Measurements from ENCODE around the gene UBE2D1.
A peak's percentile ranks its signal among the peaks of the same experiment; 100 is the strongest.

The UBE2D1 gene

DNA sequence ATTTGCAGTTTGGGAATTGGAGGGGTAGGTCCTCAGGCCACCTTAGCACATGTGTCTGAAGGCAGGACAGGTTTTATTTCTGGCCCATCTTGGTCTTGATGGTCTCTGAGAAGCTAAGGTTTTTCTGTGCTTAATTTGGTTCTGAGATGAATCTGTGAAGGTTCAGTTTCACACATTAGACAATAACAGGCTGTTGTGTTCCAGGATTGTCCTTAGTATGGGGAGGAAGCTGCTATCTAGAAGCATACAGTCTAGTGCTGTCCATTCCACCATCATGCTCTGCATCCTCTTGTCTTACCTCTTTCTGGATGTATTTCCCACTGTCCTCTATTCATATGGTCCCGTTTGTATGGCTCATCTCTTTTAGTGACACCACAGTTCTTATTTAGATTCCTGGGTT, 7.1 kb downstream of the UBE2D1 start:
- DNase-seq: no peak

DNA sequence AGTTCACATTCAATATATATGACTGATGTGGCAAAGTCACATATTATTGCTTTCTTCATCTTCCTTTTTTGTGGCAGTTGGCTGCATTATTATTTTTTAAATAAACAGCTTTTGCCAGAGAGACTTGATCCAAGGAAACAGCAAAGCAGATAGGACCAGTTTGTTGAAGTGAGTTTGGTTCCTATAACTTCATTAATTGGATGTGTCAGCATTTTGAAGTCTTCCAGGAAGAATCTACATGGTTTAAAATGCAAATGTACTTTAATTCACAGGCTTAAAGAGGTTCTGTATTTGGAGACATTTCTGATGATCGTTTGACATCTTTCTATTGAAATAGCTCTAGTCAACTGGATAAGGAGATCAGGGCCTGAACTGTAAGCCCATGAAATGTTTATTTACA, 13.2 kb downstream of the UBE2D1 start:
- no peak for DNase-seq

DNA sequence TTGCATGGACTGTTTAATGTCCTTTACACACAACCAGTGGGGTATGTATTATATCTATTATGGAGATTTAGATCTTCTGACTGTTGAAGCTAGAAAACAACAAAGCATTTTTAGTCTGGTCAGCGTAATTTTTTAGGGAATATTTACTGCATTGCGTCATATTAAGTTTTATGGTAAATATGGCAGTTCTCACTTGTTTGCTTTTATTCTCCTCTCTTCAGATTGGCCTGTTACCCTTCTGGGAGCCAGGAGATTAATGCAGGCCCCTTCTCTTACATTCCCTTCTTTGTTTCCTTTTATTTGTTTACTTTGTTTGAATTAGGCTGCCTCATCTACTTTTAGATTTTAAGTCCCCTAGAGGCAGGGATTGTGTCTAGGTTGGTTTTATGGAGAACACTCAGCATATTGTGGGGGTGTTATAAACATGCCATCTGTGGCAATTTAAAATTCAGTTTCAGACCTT, 13.8 kb downstream of the UBE2D1 start:
- DNase-seq: no peak

DNA sequence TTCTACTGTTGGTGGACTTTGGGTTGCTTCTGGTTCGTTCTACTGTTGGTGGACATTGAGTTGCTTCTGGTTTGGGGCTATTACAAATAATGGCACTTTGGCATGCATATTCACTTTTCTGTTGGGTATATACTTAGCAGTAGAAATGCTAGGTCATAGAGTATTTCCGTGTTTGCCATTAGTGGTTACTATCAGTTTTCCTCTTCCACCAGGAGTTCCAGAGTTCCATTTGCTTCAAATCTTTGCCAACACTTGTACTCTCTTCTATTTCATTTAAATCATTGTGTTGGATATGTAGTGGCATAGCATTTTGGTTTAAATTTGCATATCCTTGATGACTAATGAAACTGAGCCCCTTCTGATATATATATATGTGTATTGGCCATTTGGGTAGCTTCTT, 15.2 kb downstream of the UBE2D1 start:
- DNase-seq: no peak

DNA sequence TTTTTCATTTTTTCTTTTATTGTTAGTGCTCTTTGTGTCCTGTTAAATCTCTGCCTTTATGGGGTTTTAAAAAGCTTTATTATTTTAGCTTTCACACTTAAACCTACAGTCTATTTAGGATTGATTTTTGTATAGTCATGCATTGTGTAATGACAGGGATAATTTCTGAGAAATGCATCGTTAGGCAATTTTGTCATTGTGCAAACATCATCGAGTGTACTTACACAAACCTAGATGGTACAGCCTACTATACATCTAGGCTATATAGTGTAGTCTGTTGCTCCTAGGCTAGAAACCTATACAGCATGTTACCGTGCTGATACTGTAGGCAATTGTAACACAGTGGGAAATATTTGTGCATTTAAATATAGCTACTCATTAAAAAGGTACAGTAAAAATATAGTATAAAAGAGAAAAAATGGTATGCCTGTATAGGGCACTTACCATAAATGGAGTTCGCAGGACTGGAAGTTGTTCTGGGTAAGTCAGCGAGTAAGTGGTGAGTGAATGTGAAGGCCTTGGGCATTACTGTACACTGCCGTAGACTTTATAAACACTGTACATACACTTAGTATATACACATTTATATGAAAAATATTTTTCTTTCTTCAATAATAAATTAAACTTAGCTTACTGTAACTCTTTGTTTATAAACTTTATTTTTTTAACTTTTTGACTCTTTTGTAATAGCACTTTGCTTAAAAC, 16.0 kb downstream of the UBE2D1 start:
- DNase-seq: no peak

DNA sequence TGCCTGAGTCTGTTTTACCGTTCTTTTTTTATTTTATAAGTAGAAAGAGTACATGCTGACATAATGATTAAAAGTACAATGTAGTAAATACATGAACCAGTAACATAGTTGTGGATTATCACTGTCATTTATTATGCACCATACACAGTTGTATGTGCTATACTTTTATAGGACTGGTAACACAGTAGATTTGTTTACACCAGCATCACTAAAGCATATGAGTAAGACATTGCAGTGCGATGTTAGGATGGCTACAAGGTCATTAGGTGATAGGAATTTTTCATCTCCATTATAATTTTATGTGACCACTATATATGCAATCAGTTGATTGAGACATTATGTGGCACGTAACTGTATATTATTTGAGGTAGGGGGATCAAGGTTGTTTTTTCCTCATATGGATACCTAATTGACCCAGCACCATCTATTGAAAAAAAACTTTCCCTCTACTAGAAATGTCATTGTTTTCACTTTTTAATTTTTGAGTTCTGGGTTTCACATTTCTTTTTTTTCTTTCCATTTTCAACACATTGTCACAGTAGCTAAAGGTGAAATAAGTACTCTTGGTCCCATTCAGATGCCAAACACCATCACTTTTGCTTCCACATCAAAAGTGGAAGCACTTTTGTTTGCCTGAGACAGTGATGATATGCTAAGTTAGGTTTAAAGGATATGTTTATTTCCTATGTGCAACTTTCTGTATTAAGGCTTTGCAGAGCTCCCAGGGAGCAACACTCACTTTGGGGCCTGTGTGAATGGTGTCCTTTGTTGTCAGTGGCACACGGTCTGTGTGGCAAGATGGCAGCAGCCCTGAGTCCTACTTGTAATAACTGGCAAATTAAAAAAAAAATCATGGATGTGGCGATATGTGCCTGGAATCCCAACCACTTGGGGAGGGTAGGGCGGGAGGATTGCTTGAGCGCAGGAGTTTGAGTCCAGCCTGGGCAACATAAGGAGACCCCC, 17.1 kb downstream of the UBE2D1 start:
- no peak for DNase-seq

DNA sequence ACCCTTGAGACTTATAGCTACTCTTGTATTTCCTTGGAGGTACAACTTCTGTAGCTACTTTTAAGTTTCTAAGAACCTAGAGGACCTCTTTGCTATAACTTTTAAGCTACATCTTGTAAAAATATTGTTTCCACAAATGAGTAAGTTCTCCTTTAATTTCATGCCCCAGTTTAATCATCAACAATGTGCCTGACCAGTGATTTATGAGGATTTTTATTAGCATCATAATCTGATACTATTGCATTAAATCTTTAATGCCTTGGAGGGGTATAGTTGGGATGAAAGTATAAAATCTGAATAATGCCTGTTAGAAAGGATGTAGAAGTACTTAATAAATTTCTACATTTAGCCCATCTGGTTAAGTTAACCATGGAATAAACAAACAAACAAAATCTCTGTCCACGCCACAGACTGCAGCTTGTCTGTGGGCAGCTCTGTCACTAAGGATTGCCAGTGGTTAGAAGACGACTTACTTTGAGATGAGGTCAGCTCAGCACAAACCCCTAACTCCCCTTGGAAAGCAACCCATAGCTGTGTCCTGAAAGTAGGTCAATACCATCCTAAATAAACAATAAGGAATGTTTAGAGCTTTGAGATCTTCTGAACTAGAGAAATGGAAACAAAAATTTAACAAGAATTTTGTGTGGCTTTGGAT, 18.3 kb downstream of the UBE2D1 start:
- DNase-seq: no peak

DNA sequence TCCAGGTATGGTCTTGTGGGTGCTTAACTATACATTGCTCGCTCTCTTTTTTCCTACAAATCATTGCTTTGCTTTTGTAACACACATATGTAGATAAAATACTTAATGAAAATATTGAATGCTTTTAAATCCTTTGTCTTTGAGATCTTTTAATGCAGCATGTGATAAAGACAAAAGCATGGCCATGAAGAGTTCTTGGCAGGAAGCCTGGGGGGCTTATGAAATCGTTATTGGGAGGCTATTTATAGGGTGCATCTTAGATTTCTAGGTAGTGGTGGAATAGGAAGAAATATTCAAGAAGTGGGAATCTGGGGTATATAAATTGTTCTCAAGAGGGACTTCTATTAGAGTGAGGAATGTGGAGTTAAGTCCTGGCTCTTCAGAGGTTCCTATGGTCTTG, 21.9 kb downstream of the UBE2D1 start:
- no peak for DNase-seq

DNA sequence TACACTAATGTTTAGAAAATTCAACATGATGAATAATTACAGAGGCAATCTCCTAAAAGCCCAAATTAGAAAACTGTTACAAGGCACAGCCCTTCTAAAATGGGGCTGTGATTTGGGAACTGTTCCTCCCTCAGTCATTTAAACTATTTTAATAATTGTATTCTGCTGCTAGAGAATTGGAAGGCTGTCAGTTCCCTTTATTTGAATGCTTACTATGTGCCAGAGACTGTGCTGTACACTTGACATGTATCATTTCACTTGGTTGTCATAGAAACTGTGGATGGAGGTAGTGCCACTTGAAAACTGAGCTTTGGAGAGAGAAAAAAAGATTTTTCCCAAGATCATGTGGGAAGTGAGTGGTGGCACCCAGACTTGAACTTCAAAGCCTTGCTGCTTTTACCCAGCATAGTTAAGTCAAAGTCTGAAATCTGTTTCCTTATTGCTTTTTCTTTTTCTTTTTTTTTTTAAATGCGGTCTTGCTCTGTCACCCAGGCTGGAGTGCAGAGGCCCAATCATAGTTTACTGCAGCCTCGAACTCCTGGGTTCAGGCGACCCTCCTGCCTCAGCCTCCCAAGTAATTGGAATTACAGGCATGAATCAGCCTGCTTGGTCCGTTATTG, 23.6 kb downstream of the UBE2D1 start:
- no peak for DNase-seq

DNA sequence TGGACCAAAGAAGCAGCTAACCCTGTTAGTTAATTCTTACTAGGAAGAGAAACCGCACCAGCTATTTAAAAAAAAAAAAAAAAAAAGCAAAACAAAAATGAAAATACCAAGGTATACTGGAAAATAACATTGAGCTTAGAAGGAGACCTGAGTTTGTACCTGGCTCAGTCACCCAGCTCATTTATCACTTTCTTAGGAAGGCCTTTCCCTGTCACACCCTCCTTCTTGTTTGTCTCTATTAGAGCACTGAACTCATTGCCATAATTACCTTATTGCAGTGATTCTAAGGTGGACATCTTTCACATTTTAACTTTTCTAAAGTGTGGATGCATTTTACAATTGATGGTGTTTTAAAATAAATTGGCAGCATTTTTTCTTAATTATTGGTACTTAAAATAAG, 24.1 kb downstream of the UBE2D1 start:
- no peak for DNase-seq

DNA sequence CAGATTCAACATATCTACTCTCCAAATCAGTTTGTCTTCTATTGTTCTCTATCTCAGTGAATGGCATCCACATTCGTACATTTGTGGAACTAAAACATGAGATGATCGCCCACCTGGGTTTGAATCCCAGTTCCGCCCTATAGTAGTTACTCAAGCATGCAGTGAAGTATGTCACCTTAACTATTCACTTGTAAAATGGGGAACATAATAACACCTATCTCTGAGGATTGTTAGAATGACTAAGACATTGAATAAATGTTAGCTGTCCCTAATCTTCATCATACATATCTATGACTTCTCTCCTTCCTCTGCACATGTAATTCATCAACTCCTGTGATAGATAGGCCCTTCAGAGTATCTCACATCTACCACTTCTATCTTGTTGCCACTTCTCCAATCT, 24.7 kb downstream of the UBE2D1 start:
- no peak for DNase-seq

DNA sequence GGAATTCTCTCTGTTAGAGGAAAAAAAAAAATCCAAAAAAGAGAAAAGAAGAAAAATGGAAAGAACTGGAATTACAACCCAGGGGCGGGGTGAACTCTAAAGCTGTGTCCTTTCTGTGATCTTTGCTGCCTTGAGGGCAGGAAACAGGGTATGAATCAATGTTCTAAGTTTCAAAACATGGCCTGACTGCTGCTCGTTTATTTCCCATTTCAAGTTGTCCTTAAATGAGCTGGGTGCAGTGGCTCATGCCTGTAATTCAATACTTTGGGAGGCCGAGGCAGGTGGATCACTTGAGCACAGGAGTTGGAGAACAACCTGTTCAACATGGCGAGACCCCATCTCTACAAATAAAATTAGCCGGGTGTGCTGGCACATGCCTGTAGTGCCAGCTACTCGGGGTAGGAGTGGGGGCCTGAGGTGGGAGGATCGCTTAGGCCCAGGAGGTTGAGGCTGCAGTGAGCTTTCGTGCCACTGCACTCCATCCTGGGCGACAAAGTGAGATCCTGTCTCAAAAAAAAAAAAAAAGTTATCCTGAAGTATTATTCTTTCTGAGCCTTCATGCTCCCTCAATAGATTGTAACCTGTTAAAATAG, 25.7 kb downstream of the UBE2D1 start:
- DNase-seq: no peak

DNA sequence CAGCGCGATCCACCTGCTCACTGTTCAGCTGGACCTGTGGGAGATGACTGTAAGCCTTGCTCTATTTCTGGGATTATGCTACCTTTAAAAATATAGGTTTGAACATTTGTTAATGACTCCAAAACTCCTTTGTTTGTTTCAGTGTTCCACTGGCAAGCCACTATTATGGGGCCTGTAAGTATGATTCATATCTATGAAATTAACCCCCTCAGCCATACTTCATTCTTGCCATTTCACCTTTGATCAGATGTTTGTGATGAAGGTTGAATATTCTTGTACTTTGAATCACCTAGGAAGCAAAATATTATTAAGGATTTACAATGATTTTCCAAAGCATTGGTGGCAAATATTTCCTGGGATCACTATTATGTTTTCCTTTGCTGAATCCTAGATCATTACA, 26.5 kb downstream of the UBE2D1 start:
- no peak for DNase-seq

DNA sequence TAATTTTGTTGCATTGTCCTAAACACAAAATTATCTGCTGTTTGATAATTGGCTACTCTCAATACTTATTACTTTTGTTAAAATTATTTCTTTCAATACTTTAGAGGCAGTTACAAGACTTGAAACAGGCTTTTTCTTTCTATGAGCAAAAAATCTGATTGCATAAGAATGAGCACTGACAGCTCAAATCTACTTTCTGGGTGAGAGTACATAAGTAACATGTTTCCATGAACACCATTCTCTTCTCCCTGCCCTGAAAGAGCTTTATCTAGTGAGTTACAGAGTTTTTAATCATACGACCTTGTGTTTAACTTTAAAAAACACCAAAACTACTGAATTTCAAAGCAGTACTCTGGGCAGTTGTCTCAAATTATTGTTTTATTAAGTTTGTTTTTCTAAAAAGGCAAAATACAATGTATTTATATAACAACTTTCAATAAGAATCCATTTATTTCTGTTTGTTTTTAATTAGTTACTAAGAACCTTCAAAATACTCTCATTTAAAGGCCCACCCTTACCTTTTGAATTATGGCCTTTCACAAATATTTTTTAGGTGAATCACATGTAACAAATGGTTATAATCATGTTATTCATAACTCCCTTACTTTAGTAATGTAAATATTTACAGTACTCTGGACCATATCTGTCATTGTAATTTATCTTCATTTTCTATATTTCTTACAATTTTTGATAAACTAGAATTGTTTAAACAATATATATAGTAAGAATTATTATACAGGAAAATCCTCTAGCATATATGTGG, 27.4 kb downstream of the UBE2D1 start:
- no peak for DNase-seq

DNA sequence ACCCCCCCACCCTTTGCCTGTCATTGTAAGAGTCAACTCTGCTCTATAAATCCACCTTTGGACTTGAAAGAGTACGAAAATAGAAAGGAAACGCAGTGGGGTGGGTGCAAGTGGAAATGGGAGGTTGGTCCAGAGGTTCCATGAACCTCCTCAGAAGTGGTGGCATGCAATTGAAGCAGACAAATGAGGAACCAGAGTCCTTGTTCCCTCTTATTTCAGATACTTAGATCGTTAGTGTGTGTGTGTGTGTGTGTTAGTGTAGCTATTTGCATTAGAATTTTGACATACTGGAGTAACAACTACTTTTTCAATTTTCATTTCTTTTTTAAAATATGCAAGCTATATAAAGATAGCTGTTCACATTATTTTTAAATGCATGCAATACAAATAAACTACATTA, 32.3 kb downstream of the UBE2D1 start:
- DNase-seq: no peak

DNA sequence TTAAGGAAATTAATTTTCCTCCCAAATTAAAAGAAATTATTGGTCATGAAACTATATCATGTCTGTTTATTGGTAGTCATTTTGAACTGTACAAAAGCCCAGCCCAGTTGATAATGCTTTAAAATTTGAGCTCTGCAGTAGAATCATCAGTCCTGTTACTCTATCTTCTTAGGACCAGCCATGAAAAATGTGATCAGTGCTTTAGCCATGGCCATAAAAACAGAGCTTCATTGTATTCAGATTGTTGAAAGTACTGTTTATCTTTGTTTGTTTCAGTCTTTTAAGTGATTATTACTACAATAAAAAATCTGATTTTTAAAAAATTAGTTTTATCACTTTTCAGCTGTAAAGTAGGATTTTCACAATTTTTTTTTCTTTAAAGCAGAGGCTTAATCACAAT, 36.7 kb downstream of the UBE2D1 start:
- no peak for DNase-seq

DNA sequence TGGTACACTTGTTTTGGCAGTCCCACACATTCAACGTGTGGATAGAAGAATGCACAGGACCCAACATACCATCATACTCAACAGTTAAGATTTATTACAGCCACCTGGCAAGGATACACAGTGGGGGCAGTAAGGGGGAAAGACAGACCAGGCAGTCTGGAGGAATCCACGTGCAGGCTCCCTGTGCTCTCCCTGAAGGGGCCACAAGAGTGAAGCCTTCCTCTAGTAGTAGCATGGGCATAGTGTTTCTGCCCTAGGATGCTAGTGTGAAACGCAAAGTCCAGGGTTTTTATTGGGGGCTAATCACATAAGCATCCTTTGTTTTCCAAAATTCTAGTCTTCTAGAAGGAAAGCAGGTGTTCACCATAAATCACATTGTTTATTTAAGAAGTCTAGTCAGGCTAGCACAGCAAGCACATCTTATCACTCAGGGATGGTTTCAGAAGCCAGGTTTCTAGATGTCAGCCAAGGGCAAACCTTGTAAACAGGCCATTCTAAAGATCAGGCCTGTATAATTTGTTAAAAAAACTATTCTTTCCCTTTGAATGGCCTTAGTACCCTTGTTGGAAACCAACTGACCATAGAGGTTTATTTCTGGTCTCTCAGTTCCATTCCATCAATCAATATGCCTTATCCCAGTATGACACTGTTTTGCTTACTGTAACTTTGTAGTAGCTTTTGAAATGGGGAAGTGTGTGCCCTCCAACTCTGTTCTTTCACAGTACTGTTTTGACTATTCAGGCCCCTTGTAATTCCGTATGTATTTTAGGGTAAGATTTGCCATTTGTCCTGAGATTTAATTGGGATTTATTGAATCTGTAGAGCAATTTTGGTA, 38.0 kb downstream of the UBE2D1 start:
- DNase-seq: no peak

DNA sequence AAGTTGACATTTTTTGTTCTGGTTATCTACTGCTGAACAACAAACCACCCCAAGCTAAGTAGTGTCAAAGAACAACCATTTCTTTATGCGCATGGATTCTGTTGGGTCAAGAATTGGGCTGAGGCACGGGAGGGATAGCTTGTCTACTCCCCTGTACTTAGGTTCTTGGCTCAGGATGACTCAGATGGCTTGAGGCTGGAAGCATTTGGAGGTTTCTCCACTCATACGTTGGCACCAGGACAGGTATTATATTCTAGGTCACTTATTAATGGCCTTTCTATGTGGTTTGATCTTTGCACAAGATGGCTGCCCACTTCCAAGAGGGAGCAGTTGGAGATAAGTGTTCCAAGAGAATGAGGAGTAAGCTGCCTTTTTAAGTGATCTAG, 38.6 kb downstream of the UBE2D1 start:
- no peak for DNase-seq

DNA sequence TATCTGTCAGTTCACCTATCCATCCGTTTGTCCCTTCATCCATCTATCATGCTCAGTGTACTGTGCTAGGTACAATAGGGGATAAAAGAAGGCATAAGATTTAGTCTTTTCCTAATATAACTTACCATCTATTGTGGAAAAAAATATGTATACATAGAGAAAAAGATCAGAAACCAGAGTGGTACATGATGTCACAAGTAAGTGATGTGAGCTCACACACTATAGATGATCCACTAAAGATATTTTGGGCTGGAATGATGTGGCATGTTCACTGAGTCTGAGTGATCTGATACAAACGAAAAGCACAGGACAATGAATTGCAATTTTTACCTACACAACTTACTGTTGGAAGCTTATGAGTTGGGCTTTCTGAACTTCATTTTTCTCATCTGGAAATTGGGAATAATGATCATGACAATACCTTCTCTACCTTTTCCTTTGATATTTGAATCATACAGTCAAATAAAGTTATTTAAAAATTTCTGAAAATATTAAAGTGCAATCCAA, 47.7 kb downstream of the UBE2D1 start:
- DNase-seq: no peak

DNA sequence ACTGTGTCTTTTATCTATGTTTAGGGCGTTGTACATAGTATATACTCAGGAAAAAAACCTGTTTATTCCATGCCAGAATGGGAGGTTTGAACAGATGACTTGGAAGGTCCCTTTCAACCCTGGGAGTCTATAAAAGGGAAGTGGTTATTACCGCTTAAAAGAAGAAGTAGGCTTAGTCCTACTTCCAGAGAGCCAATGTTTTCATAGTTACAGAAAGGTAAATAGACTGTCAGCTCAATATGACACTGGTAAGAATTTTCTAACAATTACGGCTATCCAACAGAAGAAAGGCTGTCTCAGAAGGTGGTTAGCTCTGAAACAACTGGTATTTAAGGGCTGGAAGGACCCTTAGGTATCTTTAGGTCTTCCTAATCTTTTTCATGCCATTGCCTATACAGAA, 49.3 kb downstream of the UBE2D1 start:
- DNase-seq: no peak

DNA sequence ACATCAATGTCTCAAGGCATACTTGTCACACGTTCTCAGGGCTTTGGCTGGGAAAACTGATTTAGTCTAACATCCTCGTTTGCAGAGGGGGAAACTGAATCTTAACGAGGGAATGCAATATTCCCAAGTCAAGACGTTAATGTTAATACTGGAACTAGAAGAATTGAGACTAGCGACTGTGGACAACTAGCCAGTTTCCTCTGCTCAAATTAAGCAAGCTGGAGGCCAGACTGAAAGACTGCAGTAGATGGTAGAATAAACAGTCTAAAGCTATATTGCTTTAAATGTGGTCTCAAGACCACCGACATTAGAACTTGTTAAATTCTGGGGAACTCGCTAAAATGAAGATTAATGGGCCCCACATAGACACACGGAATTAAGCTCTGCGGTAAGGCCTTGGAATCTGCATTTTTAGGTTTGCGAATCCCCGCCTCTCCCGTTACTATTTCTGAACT, 49.8 kb downstream of the UBE2D1 start:
- peak; percentile 34 for DNase-seq

Data from kidney glomerular epithelial cell (primary cell).